Coronary artery (tissue), 2 donors: Measurements from ENCODE around the gene ANKRD27.
"Not testable (repeated sequence)": the region's sequence is repeated elsewhere in the genome, so short reads cannot be mapped to it uniquely, and the experiment has no call there.

Experiments used
- DNase-seq: peaks from one replicate; pipeline ENCODE4 v3.0.0-alpha.2; 2017; ENCODE audit warnings: low spot score
- H3K27ac ChIP-seq, 2 donors: fragments of 200-600 bp; sonication (generic); one replicate each; pipeline ENCODE4 v1.5.1; 2016 to 2019
- H3K4me3 ChIP-seq: fragments of 200-600 bp; sonication (generic); 2 replicates; pipeline ENCODE4 v1.5.1; 2016; ENCODE audit warnings: mild to moderate bottlenecking, moderate library complexity
- CTCF ChIP-seq: fragments of 200-600 bp; sonication (generic); IDR thresholded peaks from one replicate; pipeline ENCODE4 v1.5.1; 2019; ENCODE audit warnings: antibody characterized with exemption

The ANKRD27 gene

GRCh38 chr19:32661318-32661717 is 13.7 kb downstream of the ANKRD27 start:
- TF ChIP-seq CTCF, result no peak
- DNase-seq, result no peak
- Histone ChIP-seq H3K27ac (no peak overlapping the region), H3K4me3 (no peak overlapping the region)

DNA sequence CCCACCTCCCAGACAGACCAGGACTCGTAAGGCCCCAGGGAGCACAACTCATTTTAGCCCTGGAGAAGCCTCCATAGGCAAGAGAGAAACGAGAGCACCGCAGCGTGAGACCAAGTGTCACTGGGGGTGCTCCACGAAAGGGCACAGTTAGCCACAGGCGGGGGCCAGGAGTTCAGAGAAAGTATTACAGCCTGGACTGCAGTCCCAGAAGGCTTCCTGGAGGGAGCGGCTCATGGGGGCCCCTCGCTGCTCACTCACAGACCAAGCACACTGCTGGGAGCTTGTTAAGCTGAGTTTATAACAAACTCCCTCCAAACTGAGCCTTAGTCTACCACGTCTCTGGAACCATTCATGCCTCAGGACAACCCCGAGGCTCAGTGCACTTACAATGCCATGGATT is 16.5 kb downstream of the ANKRD27 start:
- Histone ChIP-seq H3K27ac (no peak overlapping the region), H3K4me3 (no peak overlapping the region)
- DNase-seq, result no peak
- no peak for TF ChIP-seq CTCF

DNA sequence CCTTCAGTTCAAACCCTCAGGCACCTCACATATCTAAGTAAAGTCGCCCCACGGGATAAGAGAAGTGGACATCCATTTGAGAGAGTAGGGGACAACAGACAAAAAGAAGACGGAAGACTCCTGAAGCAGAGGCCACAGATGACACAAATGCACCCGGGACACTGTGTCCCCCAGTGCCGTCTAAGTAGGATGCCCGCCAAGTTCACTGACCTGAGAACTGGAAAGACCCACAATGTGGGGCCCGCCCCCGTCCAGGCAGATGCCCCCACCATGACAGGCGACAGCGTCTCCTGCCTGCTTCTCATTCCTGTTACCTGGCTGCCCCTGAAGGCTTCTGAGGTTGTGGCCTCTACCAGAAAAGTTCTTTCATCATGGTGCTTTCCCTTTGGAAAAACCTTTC is 16.9 kb downstream of the ANKRD27 start:
- TF ChIP-seq CTCF, result no peak
- DNase-seq, result no peak
- H3K27ac ChIP-seq, result no peak overlapping the region
- H3K4me3 ChIP-seq, result no peak overlapping the region

GRCh38 chr19:32656379-32656778 is 18.6 kb downstream of the ANKRD27 start:
- not testable (repeated sequence) for DNase-seq, H3K4me3 ChIP-seq, H3K27ac ChIP-seq

DNA sequence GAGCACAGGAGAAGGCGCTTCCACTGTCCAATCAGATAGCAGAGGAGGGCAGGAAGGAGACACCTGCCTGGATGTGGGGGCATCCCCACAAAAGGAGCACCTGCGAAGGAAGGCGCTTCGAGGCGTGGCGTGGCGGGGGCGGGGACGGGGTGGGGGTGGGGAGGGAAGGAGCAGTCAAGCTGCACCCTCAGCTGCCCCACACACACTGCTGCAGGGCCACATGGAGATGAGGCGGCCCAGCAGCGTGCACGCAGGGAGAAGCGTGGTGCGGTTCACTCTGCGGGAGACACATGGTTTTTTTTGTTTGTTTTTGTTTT is 21.4 kb downstream of the ANKRD27 start:
- Histone ChIP-seq H3K27ac (no peak overlapping the region), H3K4me3 (no peak overlapping the region)
- no peak for TF ChIP-seq CTCF
- no peak for DNase-seq

DNA sequence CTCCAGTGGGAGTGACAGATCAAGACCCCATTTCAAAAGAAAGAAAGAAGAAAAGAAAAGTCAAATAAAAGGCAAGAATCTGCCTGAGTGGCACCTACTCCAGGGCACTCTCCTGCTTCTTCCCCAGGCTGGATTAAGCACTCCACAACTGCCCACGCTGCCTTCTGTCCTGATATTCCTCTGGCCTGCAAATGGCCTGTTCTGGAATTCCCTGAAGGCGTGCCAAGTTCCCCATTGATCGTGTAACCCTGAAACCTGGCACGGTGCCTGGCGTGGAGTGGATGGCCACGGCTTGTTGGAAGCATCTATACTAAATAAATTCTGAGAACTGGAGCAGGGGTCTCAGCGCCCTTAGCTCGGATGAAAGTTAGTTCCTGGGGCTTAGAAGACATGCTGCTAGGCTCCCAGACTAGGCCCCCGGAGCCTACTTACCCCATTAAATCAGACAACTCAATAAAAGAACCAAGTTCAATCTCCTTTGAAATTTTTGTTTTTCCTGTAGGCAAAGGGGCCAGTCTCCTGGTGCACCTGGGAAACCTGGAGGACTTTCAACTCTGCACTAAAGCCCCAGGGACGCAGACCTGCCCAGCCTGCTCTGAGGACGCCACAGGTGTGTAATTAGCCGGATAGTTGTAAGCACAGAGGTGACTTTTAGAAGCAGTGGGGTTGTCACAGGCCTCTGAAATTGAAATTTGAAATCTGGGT is 21.9 kb downstream of the ANKRD27 start:
- Histone ChIP-seq H3K27ac (no peak overlapping the region), H3K4me3 (no peak overlapping the region)
- TF ChIP-seq CTCF, result no peak
- DNase-seq, result no peak

DNA sequence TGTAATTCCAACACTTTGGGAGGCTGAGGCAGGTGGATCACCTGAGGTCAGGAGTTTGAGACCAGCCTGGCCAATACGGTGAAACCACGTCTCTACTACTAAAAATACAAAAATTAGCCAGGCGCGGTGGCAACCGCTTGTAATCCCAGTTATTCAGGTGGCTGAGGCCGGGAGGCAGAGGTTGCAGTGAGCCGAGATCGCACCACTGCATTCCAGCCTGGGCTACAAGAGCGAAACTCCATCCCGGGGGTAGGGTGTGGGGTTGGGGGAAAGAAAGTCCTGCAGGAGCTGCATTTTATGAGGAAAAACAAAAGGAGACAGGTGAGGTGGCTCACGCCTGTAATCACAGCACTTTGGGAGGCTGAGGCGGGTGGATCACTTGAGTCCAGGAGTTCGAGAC is 22.6 kb downstream of the ANKRD27 start:
- H3K27ac ChIP-seq, H3K4me3 ChIP-seq, DNase-seq: not testable (repeated sequence)

DNA sequence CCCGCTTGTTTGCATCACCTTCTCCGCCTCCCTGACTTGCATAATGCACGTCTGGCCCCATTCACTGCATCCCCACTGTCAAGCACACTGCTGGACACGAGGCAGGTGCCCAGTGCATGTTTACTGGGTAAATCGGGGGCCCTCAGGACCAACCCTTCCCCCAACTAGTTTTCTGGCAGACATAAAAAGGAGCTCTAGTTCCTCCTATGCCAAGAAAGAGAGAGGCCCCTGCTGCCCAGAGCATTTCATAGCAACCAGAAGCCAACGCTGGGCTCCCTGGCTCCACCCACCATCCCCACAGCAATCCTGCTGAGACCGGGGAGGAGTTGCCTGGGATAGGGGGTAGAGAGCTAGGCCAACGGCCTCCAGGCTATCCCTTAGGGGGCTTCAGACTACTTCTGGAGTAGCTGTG is 23.2 kb downstream of the ANKRD27 start:
- TF ChIP-seq CTCF, result no peak
- H3K27ac ChIP-seq, result no peak overlapping the region
- no peak for DNase-seq
- H3K4me3 ChIP-seq, result no peak overlapping the region
